RWPE2 (cell line): ENCODE measurements around the gene GPC1.
A peak's percentile ranks its signal among the peaks of the same experiment; 100 is the strongest.
"Not testable (repeated sequence)": the region's sequence is repeated elsewhere in the genome, so short reads cannot be mapped to it uniquely, and the experiment has no call there.

ENCODE experiments used
- ATAC-seq: fragments of 200-7000 bp; cut with Tn5 transposase; 3 replicates; pipeline ENCODE4 v1.9.1; 2021; ENCODE audit warnings: low read depth
- DNase-seq: peaks from one replicate; pipeline ENCODE4 v3.0.0-alpha.2; 2020; ENCODE audit warnings: low spot score
- H3K27ac ChIP-seq: fragments of 450-650 bp; 2 replicates; pipeline ENCODE4 v1.5.1; 2017; ENCODE audit warnings: mild to moderate bottlenecking; ENCODE audit not compliant: poor library complexity, severe bottlenecking
- H3K27me3 ChIP-seq: fragments of 250-450 bp; sonication (Bioruptor Pico); 2 replicates; pipeline ENCODE4 v1.5.1; 2021; ENCODE audit warnings: mild to moderate bottlenecking, moderate library complexity; ENCODE audit not compliant: insufficient read depth, poor library complexity, severe bottlenecking
- H3K36me3 ChIP-seq: fragments of 250-450 bp; sonication (Bioruptor Pico); 2 replicates; pipeline ENCODE4 v1.5.1; 2020; ENCODE audit warnings: low read depth, mild to moderate bottlenecking, moderate library complexity
- H3K4me1 ChIP-seq: fragments of 250-450 bp; sonication (Bioruptor Pico); 2 replicates; pipeline ENCODE4 v1.5.1; 2021; ENCODE audit warnings: mild to moderate bottlenecking, moderate library complexity; ENCODE audit not compliant: insufficient read depth, poor library complexity, severe bottlenecking
- H3K4me3 ChIP-seq: fragments of 250-450 bp; sonication (Bioruptor Pico); 2 replicates; pipeline ENCODE4 v1.5.1; 2021; ENCODE audit warnings: mild to moderate bottlenecking, moderate library complexity; ENCODE audit not compliant: severe bottlenecking
- H3K9me3 ChIP-seq: fragments of 250-450 bp; sonication (Bioruptor Pico); 2 replicates; pipeline ENCODE4 v1.5.1; 2021; ENCODE audit warnings: mild to moderate bottlenecking, moderate library complexity; ENCODE audit not compliant: severe bottlenecking
- TF ChIP-seq, protein P1 (sequence below): fragments of 450-650 bp; IDR thresholded peaks from one replicate; pipeline ENCODE4 v1.5.1; 2017; ENCODE audit warnings: mild to moderate bottlenecking, moderate library complexity; ENCODE audit not compliant: poor library complexity, severe bottlenecking

GPC1 gene, protein sequence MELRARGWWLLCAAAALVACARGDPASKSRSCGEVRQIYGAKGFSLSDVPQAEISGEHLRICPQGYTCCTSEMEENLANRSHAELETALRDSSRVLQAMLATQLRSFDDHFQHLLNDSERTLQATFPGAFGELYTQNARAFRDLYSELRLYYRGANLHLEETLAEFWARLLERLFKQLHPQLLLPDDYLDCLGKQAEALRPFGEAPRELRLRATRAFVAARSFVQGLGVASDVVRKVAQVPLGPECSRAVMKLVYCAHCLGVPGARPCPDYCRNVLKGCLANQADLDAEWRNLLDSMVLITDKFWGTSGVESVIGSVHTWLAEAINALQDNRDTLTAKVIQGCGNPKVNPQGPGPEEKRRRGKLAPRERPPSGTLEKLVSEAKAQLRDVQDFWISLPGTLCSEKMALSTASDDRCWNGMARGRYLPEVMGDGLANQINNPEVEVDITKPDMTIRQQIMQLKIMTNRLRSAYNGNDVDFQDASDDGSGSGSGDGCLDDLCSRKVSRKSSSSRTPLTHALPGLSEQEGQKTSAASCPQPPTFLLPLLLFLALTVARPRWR

DNA sequence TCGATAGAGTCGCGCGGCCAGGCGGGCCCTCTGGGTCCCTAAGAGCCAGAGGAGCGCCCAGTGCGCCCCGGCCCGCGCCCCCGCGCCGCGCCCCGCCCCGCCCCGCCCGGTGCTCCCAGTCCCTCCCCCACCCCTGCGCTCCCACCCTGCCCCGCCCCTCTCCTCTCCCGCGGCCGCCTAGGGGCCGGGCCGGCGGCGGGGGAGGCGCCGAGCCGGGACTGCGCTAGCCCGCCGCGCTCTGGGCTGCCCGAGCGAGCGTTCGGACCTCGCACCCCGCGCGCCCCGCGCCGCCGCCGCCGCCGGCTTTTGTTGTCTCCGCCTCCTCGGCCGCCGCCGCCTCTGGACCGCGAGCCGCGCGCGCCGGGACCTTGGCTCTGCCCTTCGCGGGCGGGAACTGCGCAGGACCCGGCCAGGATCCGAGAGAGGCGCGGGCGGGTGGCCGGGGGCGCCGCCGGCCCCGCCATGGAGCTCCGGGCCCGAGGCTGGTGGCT, at the start of gene GPC1:
TSS of gene GPC1 (plus strand) at position 207 of the 491 bp plus-strand sequence. CDS start at position 463, 256 bp downstream.
- DNase-seq = peak; percentile 73
- TF ChIP-seq, protein P1, sequence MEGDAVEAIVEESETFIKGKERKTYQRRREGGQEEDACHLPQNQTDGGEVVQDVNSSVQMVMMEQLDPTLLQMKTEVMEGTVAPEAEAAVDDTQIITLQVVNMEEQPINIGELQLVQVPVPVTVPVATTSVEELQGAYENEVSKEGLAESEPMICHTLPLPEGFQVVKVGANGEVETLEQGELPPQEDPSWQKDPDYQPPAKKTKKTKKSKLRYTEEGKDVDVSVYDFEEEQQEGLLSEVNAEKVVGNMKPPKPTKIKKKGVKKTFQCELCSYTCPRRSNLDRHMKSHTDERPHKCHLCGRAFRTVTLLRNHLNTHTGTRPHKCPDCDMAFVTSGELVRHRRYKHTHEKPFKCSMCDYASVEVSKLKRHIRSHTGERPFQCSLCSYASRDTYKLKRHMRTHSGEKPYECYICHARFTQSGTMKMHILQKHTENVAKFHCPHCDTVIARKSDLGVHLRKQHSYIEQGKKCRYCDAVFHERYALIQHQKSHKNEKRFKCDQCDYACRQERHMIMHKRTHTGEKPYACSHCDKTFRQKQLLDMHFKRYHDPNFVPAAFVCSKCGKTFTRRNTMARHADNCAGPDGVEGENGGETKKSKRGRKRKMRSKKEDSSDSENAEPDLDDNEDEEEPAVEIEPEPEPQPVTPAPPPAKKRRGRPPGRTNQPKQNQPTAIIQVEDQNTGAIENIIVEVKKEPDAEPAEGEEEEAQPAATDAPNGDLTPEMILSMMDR = no peak
- H3K36me3 ChIP-seq = no peaks in the 10 kb centered on the region
- H3K4me1 ChIP-seq = peaks cover 16% of the 10 kb centered on the region
- H3K27me3 ChIP-seq = no peaks in the 10 kb centered on the region
- peak; percentile 28 for ATAC-seq
- H3K9me3 ChIP-seq = no peaks in the 10 kb centered on the region
- H3K4me3 ChIP-seq = peak within 1 kb of the TSS; percentile 99
- peak within 1 kb of the TSS; percentile 96 for H3K27ac ChIP-seq

DNA sequence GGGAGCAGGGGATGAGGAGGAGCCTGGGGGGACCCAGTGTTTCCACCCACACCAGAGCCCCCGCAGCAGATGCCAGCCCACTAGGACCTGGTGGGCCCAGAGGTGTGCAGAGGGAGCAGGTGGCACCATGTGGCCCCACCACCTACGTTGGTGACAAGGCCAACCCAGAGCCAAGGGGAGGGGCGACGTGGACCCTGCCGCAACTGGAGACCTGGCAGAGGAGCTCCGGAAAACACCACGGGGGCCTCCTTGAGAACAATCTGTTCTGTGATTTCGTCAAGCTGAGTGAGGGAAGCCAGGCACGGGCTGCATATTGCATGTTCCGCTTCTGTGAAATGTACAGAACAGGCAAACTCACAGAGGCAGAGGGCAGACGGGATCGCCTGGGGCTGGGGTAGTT, 49.1 kb upstream of the GPC1 start:
- no peak for ATAC-seq
- DNase-seq = peak; percentile 42
- no peaks in the 10 kb centered on the region for H3K27me3 ChIP-seq
- H3K4me3 ChIP-seq = no peak overlapping the region
- H3K27ac ChIP-seq = no peak overlapping the region
- H3K4me1 ChIP-seq = peaks cover 8% of the 10 kb centered on the region
- TF ChIP-seq, protein P1 = no peak
- no peaks in the 10 kb centered on the region for H3K9me3 ChIP-seq
- H3K36me3 ChIP-seq = no peaks in the 10 kb centered on the region

DNA sequence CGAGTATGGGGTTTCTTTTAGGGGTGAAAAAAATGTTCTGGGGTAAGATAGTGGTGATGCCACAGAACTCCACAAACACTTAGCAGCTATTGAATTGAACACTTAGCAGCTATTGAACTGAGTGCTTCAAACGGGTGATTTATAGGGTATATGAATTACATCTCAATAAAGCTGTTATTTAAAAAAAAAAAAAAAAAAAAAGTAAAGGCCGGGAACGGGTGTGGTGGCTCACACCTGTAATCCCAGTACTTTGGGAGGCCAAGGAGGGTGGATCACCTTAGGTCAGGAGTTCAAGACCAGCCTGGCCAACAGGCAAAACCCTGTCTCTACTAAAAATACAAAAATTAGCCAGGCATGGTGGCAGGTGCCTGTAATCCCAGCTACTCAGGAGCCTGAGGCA, 48.7 kb upstream of the GPC1 start:
- not testable (repeated sequence) for ATAC-seq, H3K9me3 ChIP-seq, H3K27me3 ChIP-seq, H3K27ac ChIP-seq, H3K4me3 ChIP-seq, H3K4me1 ChIP-seq, DNase-seq, H3K36me3 ChIP-seq

DNA sequence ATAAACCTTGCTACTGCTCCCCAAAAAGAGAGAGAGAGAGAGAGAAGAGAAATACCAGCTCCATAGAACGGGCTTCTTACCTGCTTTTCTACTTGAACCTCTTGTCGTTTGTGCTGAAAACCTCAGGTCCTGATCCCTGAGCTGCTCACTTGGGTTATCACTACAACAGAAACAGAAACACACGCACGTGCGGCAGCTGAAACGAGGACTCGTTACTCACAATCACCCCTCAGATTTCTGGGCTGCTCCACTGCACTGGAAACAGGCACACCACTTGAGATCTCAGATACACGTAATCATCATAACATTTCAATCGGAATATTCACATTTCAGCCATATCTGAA, 48.2 kb upstream of the GPC1 start:
- ATAC-seq (no peak), DNase-seq (no peak)
- Histone ChIP-seq H3K9me3 (no peaks in the 10 kb centered on the region), H3K4me3 (no peak overlapping the region), H3K27me3 (no peaks in the 10 kb centered on the region), H3K27ac (no peak overlapping the region), H3K4me1 (peaks cover 8% of the 10 kb centered on the region), H3K36me3 (no peaks in the 10 kb centered on the region)
- TF ChIP-seq, protein P1 = no peak

DNA sequence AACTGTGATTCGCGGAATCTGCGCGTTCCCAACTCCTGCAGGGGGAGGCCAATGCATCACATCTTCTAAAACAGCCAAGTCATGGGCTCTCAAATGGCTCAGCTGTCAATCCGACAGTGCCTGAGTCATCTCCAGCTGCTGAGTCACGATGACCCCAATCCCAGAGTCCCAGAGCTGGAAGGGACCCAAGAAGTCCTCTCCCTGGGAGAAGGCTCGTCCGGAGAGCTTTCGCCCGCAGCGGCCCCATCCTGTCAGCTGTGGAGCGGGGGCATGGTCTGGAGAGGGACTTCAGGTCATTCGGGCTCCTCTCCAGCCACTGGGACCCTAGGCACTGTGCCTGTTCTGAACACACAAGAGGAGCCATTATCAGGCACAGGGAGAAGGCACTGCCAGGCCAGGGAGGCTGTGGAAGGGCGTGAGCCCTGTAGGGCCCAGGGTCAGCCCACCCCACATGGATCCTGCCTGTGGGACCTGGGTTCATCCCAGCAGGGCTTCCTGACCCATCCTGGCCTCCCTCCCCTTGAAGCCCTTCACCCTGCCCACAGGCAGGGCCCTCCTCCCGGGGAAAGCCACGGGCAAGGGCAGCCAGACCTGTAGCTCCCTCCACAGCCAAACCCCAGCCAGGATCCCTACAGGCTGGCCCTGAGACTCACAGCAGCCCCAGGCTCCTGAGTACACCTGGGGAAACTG, 47.6 kb upstream of the GPC1 start:
- H3K27ac ChIP-seq = no peak overlapping the region
- no peaks in the 10 kb centered on the region for H3K36me3 ChIP-seq
- no peaks in the 10 kb centered on the region for H3K9me3 ChIP-seq
- ATAC-seq (peak; percentile 64), DNase-seq (peak; percentile 75)
- no peak overlapping the region for H3K4me3 ChIP-seq
- TF ChIP-seq, protein P1 = peak; percentile 6
- H3K27me3 ChIP-seq = no peaks in the 10 kb centered on the region
- peaks cover 8% of the 10 kb centered on the region for H3K4me1 ChIP-seq
